ENCODE results near the gene GAL3ST1.
"Not testable (repeated sequence)": the region's sequence is repeated elsewhere in the genome, so short reads cannot be mapped to it uniquely, and the experiment has no call there.

The GAL3ST1 gene

GRCh38 chr22:30574095-30574981 lies at the start of gene GAL3ST1:
Gene GAL3ST1 (minus strand): TSS chr22:30574665. CDS start chr22:30557392, 17,273 bp downstream.
- Histone ChIP-seq H2AFZ (ENCODE audit: low read depth) (no peak within 1 kb of the TSS), H3K4me2 (no peak within 1 kb of the TSS), H4K20me1 (ENCODE audit: insufficient read depth) (no peaks in the 10 kb centered on the region), H3K9ac (no peak within 1 kb of the TSS), H3K36me3 (ENCODE audit: insufficient read depth) (no peaks in the 10 kb centered on the region), H3K27me3 (ENCODE audit: insufficient read depth, low read depth) (peaks cover 5% of the 10 kb centered on the region; the same call in 1 of the 2 replicates), H3K79me2 (ENCODE audit: insufficient read depth, low read depth) (no peaks in the 10 kb centered on the region), H3K4me3 (IDR thresholded peaks at IDR 0.05; ENCODE audit: insufficient read depth, low read depth, low read length) (no peak within 1 kb of the TSS), H3K4me1 (ENCODE audit: low read depth, poor library complexity, severe bottlenecking) (no peaks in the 10 kb centered on the region), H3K27ac (no peak within 1 kb of the TSS)
- TF ChIP-seq CTCF (conservative IDR thresholded peaks at IDR 0.05; ENCODE audit: low read depth, low read length) = no peak

- not testable (repeated sequence) for H4K20me1 ChIP-seq (ENCODE audit: insufficient read depth); H3K27ac ChIP-seq; H3K36me3 ChIP-seq (ENCODE audit: insufficient read depth)
These were observed 45.4 kb upstream of the GAL3ST1 start for GRCh38 chr22:30619909-30620308.

GRCh38 chr22:30617819-30618218 lies 43.4 kb upstream of the GAL3ST1 start:
- Histone ChIP-seq H3K4me1 (ENCODE audit: low read depth, poor library complexity, severe bottlenecking) (no peaks in the 10 kb centered on the region), H3K36me3 (ENCODE audit: insufficient read depth) (no peaks in the 10 kb centered on the region), H3K27ac (no peak overlapping the region), H2AFZ (ENCODE audit: low read depth) (no peak overlapping the region), H3K9ac (no peak overlapping the region), H3K79me2 (ENCODE audit: insufficient read depth, low read depth) (no peaks in the 10 kb centered on the region), H4K20me1 (ENCODE audit: insufficient read depth) (no peaks in the 10 kb centered on the region), H3K27me3 (ENCODE audit: insufficient read depth, low read depth) (no peaks in the 10 kb centered on the region), H3K4me3 (IDR thresholded peaks at IDR 0.05; ENCODE audit: insufficient read depth, low read depth, low read length) (no peak overlapping the region), H3K4me2 (no peak overlapping the region)
- no peak for TF ChIP-seq CTCF (conservative IDR thresholded peaks at IDR 0.05; ENCODE audit: low read depth, low read length)

More at GRCh38 chr22:30619909-30620308, 45.4 kb upstream of the GAL3ST1 start:
- H3K27me3 ChIP-seq (ENCODE audit: insufficient read depth, low read depth); H3K4me2 ChIP-seq; H2AFZ ChIP-seq (ENCODE audit: low read depth); H3K4me1 ChIP-seq (ENCODE audit: low read depth, poor library complexity, severe bottlenecking); H3K79me2 ChIP-seq (ENCODE audit: insufficient read depth, low read depth); H3K9ac ChIP-seq; H3K4me3 ChIP-seq (IDR thresholded peaks at IDR 0.05; ENCODE audit: insufficient read depth, low read depth, low read length): not testable (repeated sequence)

GRCh38 chr22:30615543-30615954 lies 41.1 kb upstream of the GAL3ST1 start:
- Histone ChIP-seq H3K4me2 (no peak overlapping the region), H3K27ac (no peak overlapping the region), H2AFZ (ENCODE audit: low read depth) (no peak overlapping the region), H3K4me3 (IDR thresholded peaks at IDR 0.05; ENCODE audit: insufficient read depth, low read depth, low read length) (no peak overlapping the region), H3K9ac (no peak overlapping the region), H3K4me1 (ENCODE audit: low read depth, poor library complexity, severe bottlenecking) (peaks cover 5% of the 10 kb centered on the region), H3K27me3 (ENCODE audit: insufficient read depth, low read depth) (no peaks in the 10 kb centered on the region), H3K36me3 (ENCODE audit: insufficient read depth) (no peaks in the 10 kb centered on the region), H4K20me1 (ENCODE audit: insufficient read depth) (no peaks in the 10 kb centered on the region), H3K79me2 (ENCODE audit: insufficient read depth, low read depth) (no peaks in the 10 kb centered on the region)
- TF ChIP-seq CTCF (conservative IDR thresholded peaks at IDR 0.05; ENCODE audit: low read depth, low read length) = no peak

- Histone ChIP-seq H2AFZ (ENCODE audit: low read depth) (no peak overlapping the region), H3K79me2 (ENCODE audit: insufficient read depth, low read depth) (no peaks in the 10 kb centered on the region), H3K9ac (no peak overlapping the region), H3K36me3 (ENCODE audit: insufficient read depth) (no peaks in the 10 kb centered on the region), H3K4me2 (no peak overlapping the region), H3K4me1 (ENCODE audit: low read depth, poor library complexity, severe bottlenecking) (peaks cover 11% of the 10 kb centered on the region), H3K27me3 (ENCODE audit: insufficient read depth, low read depth) (no peaks in the 10 kb centered on the region), H4K20me1 (ENCODE audit: insufficient read depth) (no peaks in the 10 kb centered on the region), H3K4me3 (IDR thresholded peaks at IDR 0.05; ENCODE audit: insufficient read depth, low read depth, low read length) (no peak overlapping the region), H3K27ac (no peak overlapping the region)
- no peak for TF ChIP-seq CTCF (conservative IDR thresholded peaks at IDR 0.05; ENCODE audit: low read depth, low read length)
These were observed 40.4 kb upstream of the GAL3ST1 start for GRCh38 chr22:30614879-30615278.
